ENCODE results near the gene FAM174B.
"Not testable (repeated sequence)": the region's sequence is repeated elsewhere in the genome, so short reads cannot be mapped to it uniquely, and the experiment has no call there.

Gene FAM174B

GRCh38 chr15:92619145-92620101, 36.2 kb downstream of the FAM174B start:
- no peak for DNase-seq

- no peak for DNase-seq
These were observed 37.7 kb downstream of the FAM174B start for GRCh38 chr15:92617549-92618520.

DNA sequence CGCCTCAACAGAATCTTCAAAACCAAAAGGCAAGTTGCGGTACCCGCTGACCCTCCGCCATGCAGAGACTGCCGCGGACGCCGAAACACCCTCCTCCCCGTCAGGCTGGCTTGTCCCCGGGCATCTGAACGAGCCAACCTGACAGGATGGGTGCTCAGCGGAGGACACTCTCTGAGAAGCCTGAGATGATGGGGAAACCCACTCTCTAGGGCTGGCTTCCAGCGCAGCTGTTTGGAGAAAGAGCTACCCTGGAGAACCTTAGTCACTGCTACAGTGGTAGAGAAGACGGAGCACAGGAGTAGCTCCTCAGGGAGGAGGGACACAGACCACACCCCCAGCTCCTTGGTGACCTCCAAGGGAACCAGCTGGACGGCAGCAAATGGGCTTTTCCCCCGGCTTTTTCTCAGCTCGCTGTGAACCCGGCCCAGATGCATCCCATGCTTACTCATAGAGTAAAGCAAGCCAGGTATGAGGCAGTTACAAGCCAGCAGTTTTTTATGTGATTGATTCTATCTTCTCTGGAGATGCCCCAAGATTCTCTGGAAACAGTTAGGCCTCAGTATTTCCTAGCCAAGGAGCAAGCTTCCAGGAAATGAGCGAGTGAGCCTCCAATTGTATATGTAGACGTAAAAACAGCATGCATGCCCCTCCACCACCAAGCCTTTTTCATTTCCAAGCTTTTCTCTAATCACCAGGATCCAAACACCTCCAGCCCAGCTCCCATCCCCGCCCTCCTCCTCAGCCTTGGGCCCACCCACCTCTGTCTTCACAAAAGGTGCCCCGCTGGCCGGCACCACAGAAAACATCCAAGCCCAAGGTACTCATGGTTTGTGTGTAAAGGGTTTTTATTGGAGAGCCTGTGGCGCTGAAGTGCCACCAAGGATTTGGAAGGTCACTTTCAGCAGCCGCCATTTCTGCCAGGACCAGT, 38.7 kb downstream of the FAM174B start:
- DNase-seq, result no peak

DNA sequence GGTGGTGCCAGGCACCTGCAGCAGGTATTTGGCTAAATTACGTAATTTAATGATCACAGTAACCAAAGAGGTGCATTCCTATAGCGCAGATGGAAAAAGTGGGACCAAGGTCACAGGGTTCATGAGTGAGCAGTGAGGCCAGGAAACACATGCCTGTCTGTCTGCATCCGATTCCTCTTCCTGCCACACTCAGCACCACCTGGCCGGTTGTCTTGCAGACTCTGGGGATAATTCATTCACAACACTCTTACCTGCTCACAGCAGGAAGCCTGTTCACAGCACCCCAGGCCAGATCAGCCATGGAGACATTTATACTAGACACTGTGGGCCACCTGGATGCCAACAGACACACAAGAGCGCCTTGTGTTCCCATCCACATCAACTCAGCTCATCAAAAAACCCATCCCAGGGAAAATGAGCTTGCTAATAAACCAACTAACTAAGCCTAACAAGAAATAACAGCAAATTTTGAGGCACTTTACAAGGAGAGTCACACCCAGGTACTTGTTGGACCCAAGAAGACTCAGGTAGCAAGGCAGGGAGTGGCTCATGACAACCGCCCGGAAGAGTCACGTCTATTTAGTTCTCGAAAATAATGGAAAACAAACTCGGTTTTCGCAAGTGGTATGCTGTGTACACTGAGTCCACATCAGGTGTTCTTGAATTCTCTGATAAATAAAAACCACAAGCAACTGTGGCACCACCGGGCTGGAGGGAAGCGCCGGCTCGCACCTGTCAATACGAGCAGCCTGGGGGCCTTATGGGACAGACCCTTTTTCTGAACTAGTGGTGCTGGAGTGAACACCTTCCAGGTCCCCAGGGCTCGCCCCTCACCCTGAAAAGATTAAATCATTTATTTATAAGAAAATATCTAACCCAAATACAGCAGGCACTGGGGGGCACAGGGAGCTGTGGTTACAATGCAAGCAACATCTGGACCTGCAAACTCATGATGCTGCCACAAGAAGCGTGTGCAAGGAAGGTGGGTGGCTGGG, 40.5 kb downstream of the FAM174B start:
- no peak for DNase-seq

DNA sequence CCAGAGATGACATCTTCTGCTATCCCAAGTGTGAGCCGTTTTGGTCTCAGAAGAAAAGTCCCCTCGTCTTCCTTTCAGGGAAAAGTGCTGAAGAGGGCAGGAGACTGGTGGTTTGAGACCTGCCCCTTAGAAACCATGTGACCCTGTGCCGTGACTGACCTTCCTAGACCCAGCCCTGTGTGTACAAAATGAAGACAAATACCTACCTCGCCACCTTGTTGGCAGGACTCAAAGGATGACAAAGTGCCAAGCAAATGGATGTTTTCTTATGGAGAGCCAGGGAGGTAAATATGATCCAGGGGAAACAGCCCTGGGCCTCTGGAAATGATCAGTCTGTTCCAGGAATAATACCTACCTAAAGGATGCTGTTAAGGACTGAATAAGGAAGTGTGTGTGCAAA, 41.3 kb downstream of the FAM174B start:
- no peak for DNase-seq

GRCh38 chr15:92613841-92614240, 41.7 kb downstream of the FAM174B start:
- DNase-seq, result no peak

GRCh38 chr15:92612891-92613290, 42.7 kb downstream of the FAM174B start:
- no peak for DNase-seq

DNA sequence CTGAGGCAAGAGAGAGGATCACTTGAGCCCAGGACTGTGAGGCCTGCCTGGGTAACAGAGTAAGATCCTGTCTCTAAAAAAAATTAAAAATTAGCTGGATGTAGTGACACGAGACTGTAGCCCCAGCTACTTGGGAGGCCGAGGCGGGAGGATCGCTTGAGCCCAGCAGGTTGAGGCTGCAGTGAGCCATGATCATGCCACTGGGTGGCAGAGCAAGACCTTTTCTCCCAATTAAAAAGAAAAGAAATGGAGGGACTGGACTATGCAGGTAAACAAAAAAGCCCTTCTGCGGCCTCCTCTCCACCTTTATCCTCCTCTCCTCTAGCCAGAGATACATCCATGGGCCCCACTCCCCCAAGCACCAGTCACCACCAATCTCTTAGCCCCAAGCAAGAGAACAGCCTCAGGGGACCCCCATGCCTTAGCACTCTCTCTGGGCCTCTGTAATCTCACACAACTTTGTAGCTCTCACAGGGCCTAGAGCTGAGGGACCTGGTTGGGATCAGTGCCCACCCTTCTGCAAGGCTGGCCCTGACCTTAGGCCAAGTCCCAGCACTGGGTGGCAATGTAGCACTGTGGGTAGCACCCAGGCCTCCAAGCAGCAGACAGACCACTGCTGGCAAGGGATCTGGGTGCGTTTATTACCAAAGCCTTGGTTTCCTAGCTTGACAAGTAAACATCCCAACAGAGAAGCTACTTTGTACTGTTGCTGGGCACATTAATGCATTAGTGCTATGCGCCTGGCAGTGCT, 43.4 kb downstream of the FAM174B start:
- DNase-seq, result peak in 22 of 56 donors; percentile 5 to 58 (median 34)

DNA sequence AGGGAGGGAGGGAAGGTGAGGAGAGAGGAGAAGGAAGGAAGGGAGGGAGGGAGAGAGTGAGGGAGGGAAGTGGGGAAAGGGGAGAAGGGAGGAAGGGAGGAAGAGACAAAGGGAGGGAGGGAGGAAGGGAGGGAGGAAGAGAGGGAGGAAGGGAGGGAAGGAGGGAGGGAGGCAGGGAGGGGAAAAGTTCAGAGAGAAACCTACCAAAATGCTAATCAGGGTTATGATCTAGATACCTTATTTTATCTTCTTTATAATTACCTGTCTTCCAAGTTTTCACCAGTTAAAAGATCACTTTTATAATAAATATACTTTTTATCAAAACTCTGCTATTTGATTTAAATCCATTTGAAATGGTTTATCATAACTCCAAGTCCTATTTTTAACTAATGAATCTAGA, 44.4 kb downstream of the FAM174B start:
- DNase-seq, result no peak

GRCh38 chr15:92610101-92610520, 45.5 kb downstream of the FAM174B start:
- DNase-seq, result no peak

DNA sequence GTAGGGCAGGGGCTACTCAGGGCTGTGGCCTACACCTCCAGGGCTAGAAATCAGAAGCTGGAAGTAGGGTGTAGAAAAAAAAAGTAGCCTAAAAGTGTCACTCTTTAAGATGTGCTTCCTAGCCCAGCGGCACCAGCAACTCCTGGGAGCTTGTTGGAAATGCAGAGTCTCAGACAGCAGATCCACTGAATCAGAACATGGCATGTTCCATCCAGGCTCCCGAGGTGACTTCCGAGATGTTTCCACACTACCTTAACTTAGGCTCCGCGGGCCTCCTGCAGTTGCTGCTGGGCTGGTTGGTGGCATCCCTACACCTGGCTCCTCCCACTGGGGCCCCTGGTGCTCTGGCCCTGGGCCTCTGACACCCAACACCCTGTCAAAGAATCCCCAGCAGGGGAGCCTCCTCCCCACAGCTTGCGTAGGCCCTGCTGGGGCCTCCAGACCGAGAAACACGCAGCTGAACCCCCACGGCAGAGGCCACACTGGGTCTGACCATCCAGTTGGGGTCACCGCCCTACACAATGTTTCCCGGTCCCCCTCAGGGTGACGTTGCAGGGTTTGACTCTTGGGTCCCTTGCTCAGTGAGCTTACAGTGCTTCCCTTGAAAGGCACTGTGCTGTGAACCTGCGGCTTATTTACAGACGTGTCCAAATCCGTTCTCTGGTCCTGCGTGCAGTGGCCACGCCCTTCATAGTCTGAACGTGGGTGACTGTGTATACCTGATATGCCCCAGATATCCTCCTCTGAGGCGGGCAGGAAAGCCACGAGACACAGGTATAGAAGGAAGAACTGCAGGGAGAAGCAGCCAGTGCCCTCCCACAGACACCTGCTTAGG, 46.5 kb downstream of the FAM174B start:
- DNase-seq, result no peak

GRCh38 chr15:92606836-92607150, 48.8 kb downstream of the FAM174B start:
- DNase-seq, result not testable (repeated sequence)

DNA sequence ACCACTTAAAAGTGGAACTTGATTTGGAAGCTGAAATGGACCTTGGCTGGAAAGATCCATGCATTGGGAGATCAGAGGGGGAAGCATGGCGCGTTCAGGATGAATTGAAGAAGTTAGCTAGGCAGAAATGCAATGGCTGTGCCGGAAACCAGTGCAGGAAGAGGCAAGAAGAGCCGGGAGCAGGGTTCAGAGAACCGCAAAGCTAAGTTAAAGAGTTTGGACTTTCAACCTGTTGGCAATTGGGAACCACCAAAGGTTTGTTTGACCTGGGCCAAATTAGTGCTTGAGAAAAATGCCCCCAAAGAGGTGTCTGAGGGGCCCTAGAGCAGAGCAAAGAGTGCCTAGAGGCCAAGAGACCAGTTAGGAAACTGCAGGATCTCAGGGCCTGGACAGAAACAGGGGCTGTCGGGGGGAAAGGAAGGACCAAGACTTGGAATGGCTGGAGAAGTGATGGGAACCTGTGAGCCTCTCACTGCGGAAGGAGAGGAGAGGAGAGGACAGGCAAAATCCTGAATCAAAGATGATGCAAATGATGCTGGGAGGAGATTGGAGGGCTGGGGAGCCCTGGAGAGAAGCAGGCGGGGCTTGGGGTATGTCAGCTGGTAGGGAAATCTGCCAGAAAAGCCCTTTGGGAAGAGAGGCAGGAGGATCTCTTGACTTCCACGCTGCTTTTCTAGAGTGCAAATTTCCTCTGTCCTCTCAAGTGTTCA, 49.3 kb downstream of the FAM174B start:
- no peak for DNase-seq

DNA sequence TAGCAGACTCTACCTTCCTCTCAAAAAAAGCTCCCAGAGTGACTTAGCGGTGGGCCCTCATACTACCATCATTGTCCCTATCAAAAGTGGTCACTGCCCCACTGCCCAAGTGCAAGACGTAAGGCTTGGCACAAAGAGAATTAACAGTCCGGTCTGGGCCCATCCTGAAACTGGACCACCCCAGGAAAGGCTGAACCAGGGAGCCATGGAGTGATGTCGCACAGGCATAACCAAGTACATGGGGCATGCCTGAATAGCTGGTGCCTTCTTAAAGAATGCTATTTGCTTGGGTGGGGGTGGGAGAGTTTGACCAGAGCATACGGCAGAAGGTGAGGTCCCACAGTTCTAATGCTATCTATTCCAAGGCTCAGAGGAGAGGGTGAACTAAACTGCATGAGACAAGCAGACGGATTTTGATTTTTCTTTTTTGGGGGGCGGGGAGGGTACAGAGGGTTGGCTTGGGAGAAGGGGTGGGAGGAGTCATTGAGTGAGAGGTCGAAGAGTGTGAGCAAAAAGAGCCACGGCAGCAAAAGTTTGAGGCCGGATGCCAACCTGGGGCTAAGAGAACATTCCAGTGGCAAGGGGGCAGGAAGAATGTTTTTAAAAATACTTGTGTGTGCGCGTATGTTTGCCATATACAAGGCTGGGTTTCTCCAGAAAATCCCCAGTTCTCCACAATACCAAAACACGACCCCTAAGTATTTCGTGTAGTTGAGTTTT, 50.2 kb downstream of the FAM174B start:
- no peak for DNase-seq

DNA sequence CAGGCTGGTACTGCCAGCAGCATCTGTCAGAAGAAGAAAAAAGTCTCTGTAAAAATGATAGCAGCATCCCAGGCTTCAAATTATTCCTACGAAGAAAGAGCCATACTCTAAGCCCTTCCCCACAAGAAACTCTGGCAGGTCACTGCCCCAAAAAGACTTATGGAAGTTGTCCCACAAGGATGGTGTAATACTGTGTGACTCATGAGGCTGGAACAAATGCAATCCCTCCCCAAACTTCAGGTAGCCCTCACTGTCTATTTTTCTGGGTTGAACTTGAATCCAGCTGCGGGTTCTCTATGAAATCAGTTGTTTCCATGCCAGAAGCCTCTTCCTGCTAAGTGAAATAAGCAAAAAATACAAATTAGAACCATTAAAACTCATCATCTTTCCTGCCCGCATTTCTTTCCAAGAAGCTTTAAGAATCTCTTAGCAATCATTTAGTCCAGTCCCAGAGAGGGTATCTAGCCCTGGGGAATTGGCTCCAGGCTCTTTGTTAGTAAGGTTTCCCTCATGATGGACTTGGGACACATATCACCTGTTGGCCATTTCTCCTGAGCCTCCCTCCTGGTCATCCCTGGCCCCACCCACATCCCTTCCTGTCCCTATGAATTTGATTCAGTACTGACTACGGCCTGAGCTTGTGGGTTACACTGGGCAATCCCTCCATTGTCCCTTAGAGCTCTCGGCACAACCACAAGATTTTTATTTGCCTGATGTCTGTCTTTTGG, 51.7 kb downstream of the FAM174B start:
- no peak for DNase-seq

DNA sequence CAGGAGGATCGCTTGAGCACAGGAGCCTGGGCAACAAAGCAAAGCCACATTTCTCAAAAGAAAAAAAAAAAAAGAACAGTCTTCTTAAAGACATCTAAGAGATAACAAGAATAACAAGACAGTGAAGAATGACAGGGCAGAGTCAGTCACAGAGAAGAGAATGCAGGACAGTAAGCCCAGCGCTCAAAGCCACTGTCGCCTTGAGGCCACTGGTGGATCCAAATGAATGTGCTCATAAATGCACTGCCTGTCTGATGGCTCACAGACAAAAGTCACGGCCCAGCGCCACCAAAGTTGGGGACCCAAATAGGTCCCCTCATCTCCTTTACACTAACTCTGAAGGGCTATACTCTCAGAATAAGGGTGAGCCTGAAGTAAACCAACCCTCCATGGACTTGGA, 52.3 kb downstream of the FAM174B start:
- DNase-seq, result no peak

Data from amygdala (tissue), 56 donors.